ENCODE results near the gene ANKHD1.
"Not testable (repeated sequence)": the region's sequence is repeated elsewhere in the genome, so short reads cannot be mapped to it uniquely, and the experiment has no call there.

The ANKHD1 gene

DNA sequence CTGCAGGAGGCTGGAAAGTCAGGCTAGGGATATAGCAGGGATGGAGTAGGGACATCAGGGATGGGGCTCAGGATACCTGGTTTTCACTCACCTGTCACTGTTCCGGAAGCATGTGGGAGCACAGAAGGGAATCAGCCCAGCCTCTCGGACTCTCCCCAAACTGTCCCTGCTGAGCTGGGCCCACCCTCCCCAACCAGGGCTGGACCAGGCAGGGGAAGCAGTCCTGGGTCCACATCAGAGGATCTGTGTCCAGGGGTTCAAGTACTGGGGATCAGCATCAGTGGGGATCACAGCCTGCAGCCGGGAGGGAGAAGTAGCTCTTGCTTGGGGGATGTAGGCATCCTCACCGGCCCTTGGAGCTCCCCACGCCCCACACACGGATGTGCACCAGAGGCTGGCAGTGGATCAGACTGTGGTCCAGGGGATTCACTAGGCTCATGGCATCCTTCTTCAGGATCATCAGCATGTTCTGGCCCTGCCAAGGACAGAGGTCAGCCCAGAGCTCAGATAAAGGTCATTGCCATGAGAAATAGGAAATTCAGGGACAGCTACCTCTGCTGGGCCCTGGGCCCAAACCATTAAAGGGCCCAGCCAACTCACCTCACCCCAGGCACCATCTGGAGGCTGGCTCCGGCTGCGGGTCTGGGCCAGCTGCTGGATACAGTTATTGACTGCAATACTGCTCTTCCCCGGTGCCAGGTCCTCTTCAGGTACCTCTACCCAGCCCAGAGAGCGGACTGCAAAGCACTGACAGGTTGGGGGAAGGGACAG lies 160.3 kb downstream of the ANKHD1 start:
- DNase-seq (ENCODE audit: low spot score): no peak

DNA sequence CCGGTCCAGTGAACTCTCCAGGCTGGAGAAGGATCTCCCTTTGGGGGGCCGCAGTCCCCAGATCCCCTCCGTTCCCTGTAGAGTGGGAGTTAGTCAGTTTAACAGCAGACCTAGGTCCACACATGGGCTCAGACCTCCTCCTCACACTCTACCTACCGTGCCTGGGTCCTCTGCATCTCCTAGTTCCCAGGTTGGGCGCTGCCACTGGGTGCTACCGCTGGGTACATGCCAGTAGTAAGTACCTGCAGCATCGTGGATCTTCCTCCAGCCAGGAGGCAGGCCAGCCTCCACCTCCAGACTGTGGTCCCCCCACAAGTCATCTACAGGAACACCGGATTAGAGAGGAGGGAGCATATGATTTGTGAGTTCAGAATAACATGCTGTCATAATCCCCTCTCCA lies 162.0 kb downstream of the ANKHD1 start:
- DNase-seq (ENCODE audit: low spot score): no peak

- DNase-seq (ENCODE audit: low spot score): peak; percentile 94
Observed at GRCh38 chr5:140564196-140565023, 162.8 kb downstream of the ANKHD1 start, which contains the start of the genes APBB3 and SLC35A4. Gene APBB3, minus strand, starts transcription at chr5:140564598. Its CDS starts 353 bp downstream, at chr5:140564245. Gene SLC35A4, plus strand, starts transcription at chr5:140564828. Its CDS starts 2,342 bp downstream, at chr5:140567170.

DNA sequence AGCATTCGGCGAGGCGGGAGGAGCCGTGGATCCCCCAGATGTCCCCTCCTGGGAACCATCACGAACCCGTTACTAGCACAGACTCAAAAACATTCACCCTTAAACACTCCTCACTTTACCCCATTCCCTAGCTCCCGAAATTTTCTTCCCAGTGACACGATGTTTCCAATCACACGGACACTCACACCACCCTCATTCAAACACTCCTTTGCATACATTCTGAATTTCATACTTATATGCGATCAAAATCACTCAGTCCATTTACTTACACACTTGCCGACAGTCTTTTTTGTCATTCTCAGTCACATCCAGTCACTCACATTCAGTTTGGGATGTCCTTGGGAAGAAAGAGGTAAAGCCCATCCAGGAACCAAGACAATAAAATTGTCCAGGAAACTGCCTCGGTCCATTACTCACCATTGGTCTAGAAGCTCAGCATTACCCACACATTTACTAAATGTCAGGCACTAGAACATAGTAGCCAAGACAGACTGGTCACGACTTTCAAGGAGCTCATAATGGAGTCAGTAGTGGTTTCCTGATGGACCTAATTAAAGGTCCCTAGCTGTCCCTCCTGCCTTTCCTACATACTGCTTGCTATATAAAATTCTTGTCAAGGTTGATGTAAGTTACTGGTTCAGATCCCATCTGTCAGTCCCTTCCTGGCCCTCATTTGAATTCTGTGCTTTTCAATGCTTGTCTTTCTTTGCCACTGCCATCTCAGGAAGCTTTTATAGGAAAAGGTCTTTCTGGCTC lies 163.6 kb downstream of the ANKHD1 start:
- DNase-seq (ENCODE audit: low spot score): peak; percentile 69

- DNase-seq (ENCODE audit: low spot score): no peak
Observed at GRCh38 chr5:140565780-140566095, 164.1 kb downstream of the ANKHD1 start.

DNA sequence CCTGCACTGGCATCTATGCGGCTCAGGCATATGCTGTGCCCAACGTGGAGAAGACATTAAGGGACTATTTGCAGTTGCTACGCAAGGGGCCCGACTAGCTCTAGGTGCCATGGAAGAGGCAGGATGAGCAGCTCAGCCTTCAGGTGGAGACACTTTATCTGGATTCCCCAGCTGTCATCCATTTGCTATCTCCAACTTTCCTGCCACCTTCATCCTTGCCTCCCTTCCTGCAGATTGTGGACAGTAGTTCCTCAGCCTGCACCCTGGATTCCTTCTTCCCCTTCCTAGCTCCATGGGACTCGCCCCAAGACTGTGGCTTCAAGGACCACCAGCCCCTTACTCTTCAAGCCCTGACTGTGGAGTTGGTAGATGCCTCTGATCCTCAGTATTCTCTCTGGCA lies 165.0 kb downstream of the ANKHD1 start:
- no peak for DNase-seq (ENCODE audit: low spot score)

- no peak for DNase-seq (ENCODE audit: low spot score)
Observed at GRCh38 chr5:140567136-140567818, 165.6 kb downstream of the ANKHD1 start.

- no peak for DNase-seq (ENCODE audit: low spot score)
Observed at GRCh38 chr5:140567871-140568270, 166.2 kb downstream of the ANKHD1 start.

- no peak for DNase-seq (ENCODE audit: low spot score)
Observed at GRCh38 chr5:140568443-140569063, 166.9 kb downstream of the ANKHD1 start.

GRCh38 chr5:140569197-140569596 lies 167.6 kb downstream of the ANKHD1 start:
- no peak for DNase-seq (ENCODE audit: low spot score)

DNA sequence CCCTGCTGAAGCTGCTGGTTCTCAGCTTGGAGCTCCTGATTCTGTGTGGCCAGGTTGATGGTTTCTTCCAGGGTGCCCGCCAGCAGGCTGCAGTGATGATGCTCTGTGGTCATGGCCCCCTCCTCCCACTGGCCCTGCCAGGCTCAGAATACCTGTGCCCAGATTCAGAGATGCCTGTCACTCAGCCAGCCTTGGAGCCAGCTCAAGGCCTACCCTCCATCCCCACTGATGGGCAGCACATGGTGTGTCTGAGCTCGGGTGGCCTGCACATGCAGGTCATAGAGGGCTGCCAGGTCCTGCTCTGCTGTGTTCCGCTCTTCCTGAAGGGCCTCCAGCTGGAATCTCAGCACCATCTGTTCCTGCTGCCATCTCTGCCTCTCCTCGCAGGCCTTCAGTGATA lies 168.4 kb downstream of the ANKHD1 start:
- DNase-seq (ENCODE audit: low spot score): no peak

DNA sequence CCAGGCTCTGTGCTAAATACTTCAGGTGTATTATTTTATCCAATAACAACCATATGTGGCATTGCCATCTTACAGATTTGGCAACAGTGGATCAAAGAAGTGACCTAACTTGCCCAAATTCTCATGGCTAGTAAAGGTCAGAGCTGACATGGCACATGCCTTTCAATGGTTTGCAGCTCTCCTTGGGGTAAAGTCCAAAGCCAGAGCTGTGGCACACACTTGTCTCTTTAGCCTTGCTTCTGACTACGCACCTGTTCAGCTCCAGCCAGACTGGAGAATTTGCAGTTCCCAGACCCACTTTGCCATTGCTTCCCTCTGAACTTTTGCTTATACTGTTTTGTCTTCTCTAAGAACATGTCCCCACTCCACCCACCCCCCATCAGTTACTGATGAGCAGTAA lies 168.9 kb downstream of the ANKHD1 start:
- no peak for DNase-seq (ENCODE audit: low spot score)

DNA sequence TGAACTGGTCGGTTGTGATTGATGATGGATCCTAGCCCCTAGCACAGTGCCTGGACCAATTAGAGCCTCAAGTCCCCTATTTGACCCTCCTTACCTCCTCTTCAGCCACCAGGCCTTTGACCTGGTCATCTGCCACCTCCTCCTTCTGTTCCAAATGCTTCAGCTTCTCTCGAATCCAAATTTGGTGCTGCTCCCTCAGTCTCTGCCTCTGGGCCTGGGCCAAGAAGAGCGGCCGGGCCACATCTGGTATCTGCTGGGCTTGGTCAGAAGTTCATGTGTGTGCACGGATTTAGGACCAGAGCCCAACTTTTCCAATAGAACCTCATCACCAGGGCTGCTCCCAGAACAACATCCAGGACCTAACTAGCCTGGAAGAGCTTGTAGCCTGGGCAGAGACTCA lies 169.5 kb downstream of the ANKHD1 start:
- no peak for DNase-seq (ENCODE audit: low spot score)

- DNase-seq (ENCODE audit: low spot score): no peak
Observed at GRCh38 chr5:140573683-140574082, 172.1 kb downstream of the ANKHD1 start.

- no peak for DNase-seq (ENCODE audit: low spot score)
Observed at GRCh38 chr5:140574165-140574564, 172.5 kb downstream of the ANKHD1 start.

DNA sequence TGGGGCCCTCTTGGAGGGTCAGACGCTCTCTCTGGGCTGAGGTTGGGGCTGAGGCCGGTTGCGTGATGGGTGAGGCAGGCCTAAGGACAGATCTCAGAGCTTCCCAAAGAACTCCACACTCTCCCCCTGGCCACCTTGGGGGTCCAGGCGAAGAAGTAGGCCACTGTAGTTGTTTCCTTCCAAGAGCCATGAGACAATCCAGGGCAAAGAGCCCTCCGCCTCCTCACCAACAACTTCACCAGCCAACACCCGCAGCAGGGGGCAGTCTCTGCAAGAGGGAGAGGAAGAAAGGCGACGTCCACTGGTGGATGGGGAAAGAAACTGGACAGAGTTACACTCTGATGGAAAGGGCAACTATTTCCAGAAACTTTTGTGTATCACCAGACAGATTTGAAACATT lies 173.7 kb downstream of the ANKHD1 start:
- peak; percentile 30 for DNase-seq (ENCODE audit: low spot score)

DNA sequence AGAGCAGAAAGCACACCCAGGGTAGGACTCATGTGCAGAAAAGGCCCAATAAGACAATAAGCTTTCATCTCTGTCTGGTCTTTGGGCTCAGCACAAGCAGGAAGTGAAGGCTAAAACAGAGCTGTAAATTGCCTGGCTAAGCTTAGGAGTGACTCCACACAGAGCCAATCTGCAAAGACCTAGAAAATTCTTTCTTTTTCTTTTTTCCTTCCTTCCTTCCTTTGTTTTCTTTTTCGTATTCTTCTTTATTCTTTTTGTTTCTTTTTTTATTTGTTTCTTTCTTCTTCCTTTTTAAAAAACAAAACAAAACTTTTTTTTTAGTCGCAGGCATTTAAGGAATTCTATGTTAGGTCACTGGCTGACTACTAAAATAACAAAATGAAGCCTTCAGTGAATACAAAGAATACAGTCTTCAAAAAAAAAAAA lies 175.2 kb downstream of the ANKHD1 start:
- DNase-seq (ENCODE audit: low spot score): no peak

DNA sequence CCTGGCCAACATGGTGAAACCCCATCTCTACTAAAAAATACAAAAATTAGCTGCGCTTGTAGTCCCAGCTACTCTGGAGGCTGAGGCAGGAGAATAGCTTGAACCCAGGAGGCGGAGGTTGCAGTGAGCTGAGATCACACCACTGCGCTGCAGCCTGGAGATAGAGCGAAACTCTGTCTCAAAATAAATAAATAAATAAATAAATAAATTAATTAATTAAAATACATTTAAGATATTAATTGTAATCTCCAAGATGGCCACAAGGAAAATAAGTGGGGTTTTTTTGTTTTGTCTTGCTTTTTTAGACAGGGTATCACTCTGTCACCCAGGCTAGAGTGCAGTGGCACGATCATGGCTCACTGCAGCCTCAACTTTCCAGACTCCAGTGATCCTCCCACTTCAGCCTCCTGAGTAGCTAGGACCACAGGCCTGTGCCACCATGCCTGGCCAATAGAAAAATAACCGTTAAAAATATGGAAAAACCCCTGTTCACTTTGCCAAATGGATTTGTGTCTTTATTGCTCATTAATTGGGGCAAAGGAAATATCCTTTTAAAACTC lies 177.6 kb downstream of the ANKHD1 start:
- DNase-seq (ENCODE audit: low spot score): not testable (repeated sequence)

- no peak for DNase-seq (ENCODE audit: low spot score)
Observed at GRCh38 chr5:140587495-140587894, 185.9 kb downstream of the ANKHD1 start.

- DNase-seq (ENCODE audit: low spot score): no peak
Observed at GRCh38 chr5:140588311-140589070, 186.9 kb downstream of the ANKHD1 start.

All from kidney capillary endothelial cell (primary cell).